Natural killer cell treated with Interleukin-12 subunit alpha and Interleukin-12 subunit beta and Interleukin-15 and Interleukin-18, amount 100 ng/mL, for 72 hours (primary cell): ENCODE data around the gene ATG16L2. TPM values are rescaled to one million over a fixed set of nuclear protein-coding genes. Genes with fewer than 3 reads are reported as not detected.

Experiments used
- ATAC-seq, 2 donors: fragments of 150-1000 bp; cut with Tn5 transposase in 1 of 2; sonication (Bioruptor Pico), chemical (Tn5 transposase) in 1 of 2; 2 replicates each; pipeline ENCODE4 v1.10.0; 2021
- DNase-seq: peaks from one replicate; pipeline ENCODE4 v3.0.0; 2022; ENCODE audit warnings: low spot score
- H3K27ac Mint-ChIP-seq, 2 donors: 1 replicate in 1 of 2; 2 replicates in 1 of 2; pipeline ENCODE4 v1.8.0; 2022; ENCODE audit warnings: mixed read lengths in 2 of 2, mild to moderate bottlenecking in 1 of 2, moderate library complexity in 1 of 2
- H3K27me3 Mint-ChIP-seq, 2 donors: 1 replicate in 1 of 2; 2 replicates in 1 of 2; pipeline ENCODE4 v1.8.0; 2022; ENCODE audit warnings: mixed read lengths in 2 of 2
- H3K36me3 Mint-ChIP-seq: one replicate; pipeline ENCODE4 v1.8.0; 2022; ENCODE audit warnings: mixed read lengths
- H3K4me1 Mint-ChIP-seq, 2 donors: 1 replicate in 1 of 2; 2 replicates in 1 of 2; pipeline ENCODE4 v1.8.0; 2022; ENCODE audit warnings: low read depth in 2 of 2, mixed read lengths in 2 of 2, mild to moderate bottlenecking in 1 of 2
- H3K4me3 Mint-ChIP-seq: one replicate; pipeline ENCODE4 v1.8.0; 2022; ENCODE audit warnings: mixed read lengths
- H3K9me3 Mint-ChIP-seq: 2 replicates; pipeline ENCODE4 v1.8.0; 2022; ENCODE audit warnings: mixed read lengths
- total RNA-seq, 2 donors: library from RNA; stranded (reverse); gene quantifications; one replicate each; pipeline ENCODE4 v1.2.3, GENCODE V29; 2022

The ATG16L2 gene
- total RNA-seq = 100 to 1,000 TPM in 1 of 2 donors, 10 to 100 TPM in 1; 74.7 to 113 TPM

GRCh38 chr11:72814286-72815109, at the start of gene ATG16L2:
TSS of gene ATG16L2 (plus strand) at chr11:72814411. CDS start at chr11:72814446, 35 bp downstream.
- H3K27ac Mint-ChIP-seq = peak within 1 kb of the TSS; percentile 97

GRCh38 chr11:72764503-72764902, 49.7 kb upstream of the ATG16L2 start:
- Mint-ChIP-seq H3K36me3 (no peaks in the 10 kb centered on the region), H3K27ac (peak overlapping the region in 1 of 2 donors; percentile 33), H3K4me1 (peaks cover 27 to 29% of the 10 kb centered on the region in 2 donors), H3K27me3 (no peaks in the 10 kb centered on the region), H3K9me3 (no peaks in the 10 kb centered on the region), H3K4me3 (no peak overlapping the region)
- no peak for ATAC-seq
- DNase-seq = no peak

More at GRCh38 chr11:72814286-72815109, at the start of gene ATG16L2:
- H3K27me3 Mint-ChIP-seq = no peaks in the 10 kb centered on the region
- DNase-seq (peak; percentile 94), ATAC-seq (peak; percentile 84 to 91)
- H3K4me1 Mint-ChIP-seq = peaks cover 46 to 53% of the 10 kb centered on the region in 2 donors
- H3K36me3 Mint-ChIP-seq = peaks cover 10% of the 10 kb centered on the region
- peak within 1 kb of the TSS; percentile 98 for H3K4me3 Mint-ChIP-seq
- H3K9me3 Mint-ChIP-seq = no peaks in the 10 kb centered on the region

GRCh38 chr11:72766152-72766902, 47.9 kb upstream of the ATG16L2 start:
- Mint-ChIP-seq H3K9me3 (no peaks in the 10 kb centered on the region), H3K27ac (peak overlapping the region in 1 of 2 donors; percentile 31), H3K27me3 (no peaks in the 10 kb centered on the region), H3K36me3 (no peaks in the 10 kb centered on the region), H3K4me1 (peaks cover 21% of the 10 kb centered on the region in 2 donors), H3K4me3 (no peak overlapping the region)
- no peak for DNase-seq
- no peak for ATAC-seq

GRCh38 chr11:72767203-72768062, 46.8 kb upstream of the ATG16L2 start:
- no peak overlapping the region for H3K4me3 Mint-ChIP-seq
- DNase-seq = no peak
- peaks cover 14 to 15% of the 10 kb centered on the region in 2 donors for H3K4me1 Mint-ChIP-seq
- H3K27ac Mint-ChIP-seq = peak overlapping the region in 1 of 2 donors; percentile 31
- H3K9me3 Mint-ChIP-seq = no peaks in the 10 kb centered on the region
- no peaks in the 10 kb centered on the region for H3K36me3 Mint-ChIP-seq
- no peak for ATAC-seq
- no peaks in the 10 kb centered on the region for H3K27me3 Mint-ChIP-seq

- DNase-seq (no peak), ATAC-seq (no peak)
- H3K4me3 Mint-ChIP-seq = no peak overlapping the region
- H3K36me3 Mint-ChIP-seq = no peaks in the 10 kb centered on the region
- H3K27me3 Mint-ChIP-seq = no peaks in the 10 kb centered on the region
- peaks cover 4 to 10% of the 10 kb centered on the region in 2 donors for H3K4me1 Mint-ChIP-seq
- peak overlapping the region in 1 of 2 donors; percentile 66 for H3K27ac Mint-ChIP-seq
- H3K9me3 Mint-ChIP-seq = no peaks in the 10 kb centered on the region
Observed at GRCh38 chr11:72768581-72768980, 45.6 kb upstream of the ATG16L2 start.

- Mint-ChIP-seq H3K36me3 (no peaks in the 10 kb centered on the region), H3K9me3 (no peaks in the 10 kb centered on the region), H3K4me1 (peaks cover 0 to 9% of the 10 kb centered on the region in 2 donors), H3K27me3 (no peaks in the 10 kb centered on the region), H3K4me3 (no peak overlapping the region), H3K27ac (no peak overlapping the region)
- ATAC-seq = no peak
- no peak for DNase-seq
Observed at GRCh38 chr11:72769680-72770079, 44.5 kb upstream of the ATG16L2 start.

GRCh38 chr11:72770799-72771198, 43.4 kb upstream of the ATG16L2 start:
- Mint-ChIP-seq H3K27me3 (no peaks in the 10 kb centered on the region), H3K4me3 (no peak overlapping the region), H3K27ac (no peak overlapping the region), H3K4me1 (peaks cover 0 to 10% of the 10 kb centered on the region in 2 donors), H3K9me3 (no peaks in the 10 kb centered on the region), H3K36me3 (no peaks in the 10 kb centered on the region)
- no peak for DNase-seq
- ATAC-seq = no peak

GRCh38 chr11:72771507-72771906, 42.7 kb upstream of the ATG16L2 start:
- Mint-ChIP-seq H3K4me3 (no peak overlapping the region), H3K27ac (no peak overlapping the region)

GRCh38 chr11:72772059-72772458, 42.2 kb upstream of the ATG16L2 start:
- Mint-ChIP-seq H3K9me3 (no peaks in the 10 kb centered on the region), H3K4me1 (peaks cover 0 to 19% of the 10 kb centered on the region in 2 donors), H3K36me3 (no peaks in the 10 kb centered on the region), H3K4me3 (no peak overlapping the region), H3K27me3 (no peaks in the 10 kb centered on the region), H3K27ac (peak overlapping the region in 1 of 2 donors; percentile 16)
- no peak for DNase-seq
- no peak for ATAC-seq

More at GRCh38 chr11:72771507-72771906, 42.7 kb upstream of the ATG16L2 start:
- DNase-seq = no peak
- Mint-ChIP-seq H3K4me1 (peaks cover 0 to 17% of the 10 kb centered on the region in 2 donors), H3K36me3 (no peaks in the 10 kb centered on the region), H3K27me3 (no peaks in the 10 kb centered on the region), H3K9me3 (no peaks in the 10 kb centered on the region)
- ATAC-seq = no peak

GRCh38 chr11:72773291-72773690, 40.9 kb upstream of the ATG16L2 start:
- peaks cover 0 to 19% of the 10 kb centered on the region in 2 donors for H3K4me1 Mint-ChIP-seq
- no peaks in the 10 kb centered on the region for H3K9me3 Mint-ChIP-seq
- DNase-seq (no peak), ATAC-seq (peak in 1 of 2 donors; percentile 14)
- H3K36me3 Mint-ChIP-seq = no peaks in the 10 kb centered on the region
- no peak overlapping the region for H3K4me3 Mint-ChIP-seq
- H3K27ac Mint-ChIP-seq = no peak overlapping the region
- no peaks in the 10 kb centered on the region for H3K27me3 Mint-ChIP-seq

- Mint-ChIP-seq H3K9me3 (no peaks in the 10 kb centered on the region), H3K27me3 (no peaks in the 10 kb centered on the region), H3K4me1 (peaks cover 0 to 19% of the 10 kb centered on the region in 2 donors), H3K27ac (no peak overlapping the region), H3K4me3 (no peak overlapping the region), H3K36me3 (no peaks in the 10 kb centered on the region)
- ATAC-seq (no peak), DNase-seq (no peak)
Observed at GRCh38 chr11:72773696-72774095, 40.5 kb upstream of the ATG16L2 start.

GRCh38 chr11:72774499-72774898, 39.7 kb upstream of the ATG16L2 start:
- Mint-ChIP-seq H3K27ac (no peak overlapping the region), H3K27me3 (no peaks in the 10 kb centered on the region), H3K4me1 (peaks cover 2 to 25% of the 10 kb centered on the region in 2 donors), H3K36me3 (no peaks in the 10 kb centered on the region), H3K9me3 (no peaks in the 10 kb centered on the region), H3K4me3 (no peak overlapping the region)
- ATAC-seq (no peak), DNase-seq (no peak)
